Muscle of arm (tissue), 12 donors: ENCODE results near the gene DLG2. TPM values are rescaled to one million over a fixed set of nuclear protein-coding genes. Genes with fewer than 3 reads are reported as not detected.
A peak's percentile ranks its signal among the peaks of the same experiment; 100 is the strongest.

Source experiments
- DNase-seq: peaks from one replicate; pipeline ENCODE4 v3.0.0-alpha.2; 2013
- polyA plus RNA-seq, 12 donors: library from polyadenylated mRNA; unstranded; fragments of 120-200 nt; gene quantifications; one replicate each; pipeline ENCODE4 v1.2.1, GENCODE V29; 2013; ENCODE audit not compliant: insufficient read length in 12 of 12

The DLG2 gene
- polyA plus RNA-seq, 12 donors: 8.3 to 18.2 (median 14.0) TPM; not detected in 1

DNA sequence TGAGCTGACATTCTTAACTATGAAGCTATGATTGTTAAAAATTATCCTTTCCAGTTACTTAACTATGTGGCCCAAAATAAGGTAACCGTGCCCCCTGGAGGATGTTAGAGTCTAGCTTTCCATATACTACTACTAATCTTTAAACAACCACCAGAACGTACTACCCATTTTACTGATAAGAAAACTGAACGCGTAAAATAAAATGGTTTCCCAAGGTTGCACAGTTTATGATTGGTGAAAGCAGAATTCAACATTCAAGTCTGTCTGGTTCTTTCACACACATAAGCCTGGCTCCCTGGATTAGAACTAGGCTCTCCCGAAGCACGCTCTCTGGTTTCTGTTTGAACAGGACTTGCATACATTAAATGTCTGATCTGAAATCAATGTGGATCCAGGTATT is 1903.1 kb downstream of the DLG2 start:
- peak; percentile 83 for DNase-seq

DNA sequence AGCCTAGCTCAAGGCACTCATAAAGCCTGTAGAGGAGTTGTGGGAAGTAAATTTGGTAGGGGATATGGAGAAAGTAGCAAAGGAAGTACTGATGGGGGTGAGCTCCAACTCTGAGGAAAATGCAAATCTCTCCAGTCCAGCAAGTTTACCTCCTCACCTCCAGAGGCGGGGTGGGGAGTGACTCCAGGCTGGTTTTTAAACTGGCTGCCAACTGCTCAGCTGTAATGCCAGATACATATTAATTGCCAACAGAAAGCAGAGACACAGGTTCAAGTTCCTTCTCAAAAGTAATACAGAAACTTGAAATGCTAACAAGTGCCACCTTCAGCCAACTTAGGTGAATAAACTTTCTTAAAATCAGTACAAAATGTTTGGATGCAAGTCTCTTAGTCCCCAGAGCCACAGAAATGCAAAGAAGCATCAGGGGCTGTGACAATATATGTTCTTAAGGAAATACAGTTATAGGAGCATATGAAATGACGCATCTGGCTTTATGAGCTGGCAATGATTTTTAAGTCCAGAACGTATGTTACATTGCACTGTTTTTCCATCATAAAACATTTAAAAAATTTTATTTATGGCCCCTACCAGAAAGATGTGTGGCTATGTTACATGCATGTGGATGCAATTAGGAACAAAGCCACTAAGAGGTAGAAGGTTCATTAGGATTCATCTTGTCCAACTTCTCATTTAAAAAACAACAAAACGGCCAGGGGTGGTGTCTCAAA is 1904.6 kb downstream of the DLG2 start:
- DNase-seq: peak; percentile 57

GRCh38 chr11:83721263-83721662 is 1905.9 kb downstream of the DLG2 start:
- no peak for DNase-seq

DNA sequence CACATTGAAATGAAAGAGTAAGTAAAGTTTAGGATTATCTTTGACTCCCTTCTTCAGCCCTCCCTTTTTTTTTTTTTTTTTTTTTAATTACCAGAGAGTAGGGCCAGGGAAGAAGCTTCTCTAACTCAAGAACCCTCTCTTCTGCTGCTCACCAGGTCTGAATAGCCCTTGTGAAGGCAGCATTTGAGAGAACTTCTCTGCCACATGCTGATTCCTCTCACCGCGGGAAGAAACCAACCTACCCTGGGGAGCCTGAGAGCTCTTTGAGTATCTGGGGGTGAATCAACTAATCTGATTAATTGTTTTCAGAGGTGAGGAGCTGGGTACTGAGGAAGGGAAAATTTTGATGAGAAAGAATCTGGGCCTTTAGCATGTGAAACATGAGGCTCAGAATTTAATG is 1906.5 kb downstream of the DLG2 start:
- DNase-seq: no peak

DNA sequence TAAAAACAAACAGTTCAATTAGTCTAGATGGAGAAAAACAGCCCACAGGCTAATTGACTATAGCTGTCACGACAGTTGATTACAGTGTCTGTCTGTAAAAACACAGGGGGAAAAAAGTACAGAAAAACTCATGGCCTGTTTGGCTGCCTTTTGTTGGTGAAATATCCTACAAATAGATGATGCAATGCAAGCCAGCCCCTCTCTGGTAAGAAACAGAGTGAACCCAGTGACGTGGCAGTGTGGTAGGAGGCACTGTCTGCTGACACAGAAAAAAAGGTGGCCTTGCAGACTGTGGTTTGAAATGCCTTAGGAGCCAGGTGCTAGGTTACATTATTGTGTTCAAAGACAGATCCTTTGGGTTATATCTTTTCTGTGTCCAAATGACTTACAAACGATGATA is 1909.6 kb downstream of the DLG2 start:
- DNase-seq: no peak

- DNase-seq: peak; percentile 70
Measured at GRCh38 chr11:83715927-83716535, 1911.1 kb downstream of the DLG2 start.

DNA sequence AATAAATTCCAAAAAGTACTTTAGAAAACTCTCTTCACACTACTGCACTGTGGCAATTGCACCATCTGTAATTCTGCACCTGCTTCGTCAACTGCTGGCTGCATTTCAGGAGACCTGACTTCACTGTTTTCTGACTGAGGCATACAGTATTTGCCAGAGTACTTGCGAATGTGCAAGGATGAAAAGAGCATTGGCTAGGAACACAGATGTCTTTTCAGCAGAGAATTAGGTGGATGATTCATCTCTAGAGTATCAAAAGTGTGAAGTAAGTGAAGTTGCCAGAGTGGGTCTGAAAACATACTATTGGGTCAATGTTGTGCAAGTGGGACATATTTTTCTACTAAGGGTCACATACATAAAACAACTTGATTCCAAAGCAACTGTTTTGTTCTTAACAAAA is 1913.4 kb downstream of the DLG2 start:
- DNase-seq: peak; percentile 85

DNA sequence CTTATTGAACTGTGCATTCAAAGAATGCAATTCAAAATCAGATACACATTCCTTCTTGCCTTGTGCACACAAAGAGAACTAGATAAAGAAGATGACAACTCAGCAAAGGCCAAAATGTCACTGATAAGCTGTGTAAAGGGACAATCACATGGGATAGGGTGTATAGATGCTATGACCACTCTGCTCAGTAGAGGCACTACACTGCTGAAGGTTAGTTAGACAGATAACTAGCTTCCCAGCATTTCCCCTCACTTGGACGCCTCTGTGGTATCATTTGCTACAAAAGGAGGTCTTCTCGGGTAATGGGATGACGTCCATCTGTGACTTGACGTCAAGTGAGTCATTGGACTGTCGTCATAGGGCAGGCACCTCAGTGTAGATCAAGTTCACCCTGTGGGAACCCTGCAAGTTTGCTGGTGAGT is 1916.0 kb downstream of the DLG2 start:
- DNase-seq: no peak

GRCh38 chr11:83709434-83709833 is 1917.7 kb downstream of the DLG2 start:
- no peak for DNase-seq

DNA sequence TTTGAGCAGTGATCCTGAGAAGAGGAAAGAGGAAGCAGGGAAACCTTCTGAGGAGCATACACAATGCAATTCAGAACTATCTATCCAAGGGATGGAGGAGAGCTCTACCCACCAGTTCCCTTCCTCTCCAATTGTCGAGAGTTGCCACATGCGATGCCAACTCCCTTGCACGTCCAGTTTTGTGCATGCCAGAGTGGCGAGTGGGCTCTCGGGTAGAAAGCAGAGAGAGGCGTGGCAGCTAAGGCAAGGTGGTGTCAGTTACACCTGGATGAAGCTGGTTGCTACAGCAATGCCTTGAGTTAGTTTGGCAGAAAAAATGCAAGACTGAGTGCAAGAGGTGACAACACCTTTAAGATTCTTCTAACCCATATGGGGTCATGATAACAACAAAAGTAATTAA is 1920.6 kb downstream of the DLG2 start:
- DNase-seq: no peak

GRCh38 chr11:83702796-83703195 is 1924.3 kb downstream of the DLG2 start:
- DNase-seq: no peak

- no peak for DNase-seq
Measured at GRCh38 chr11:83697518-83697917, 1929.6 kb downstream of the DLG2 start.

- DNase-seq: peak; percentile 40
Measured at GRCh38 chr11:83695046-83695445, 1932.1 kb downstream of the DLG2 start.

GRCh38 chr11:83694191-83694910 is 1932.8 kb downstream of the DLG2 start:
- peak; percentile 53 for DNase-seq

DNA sequence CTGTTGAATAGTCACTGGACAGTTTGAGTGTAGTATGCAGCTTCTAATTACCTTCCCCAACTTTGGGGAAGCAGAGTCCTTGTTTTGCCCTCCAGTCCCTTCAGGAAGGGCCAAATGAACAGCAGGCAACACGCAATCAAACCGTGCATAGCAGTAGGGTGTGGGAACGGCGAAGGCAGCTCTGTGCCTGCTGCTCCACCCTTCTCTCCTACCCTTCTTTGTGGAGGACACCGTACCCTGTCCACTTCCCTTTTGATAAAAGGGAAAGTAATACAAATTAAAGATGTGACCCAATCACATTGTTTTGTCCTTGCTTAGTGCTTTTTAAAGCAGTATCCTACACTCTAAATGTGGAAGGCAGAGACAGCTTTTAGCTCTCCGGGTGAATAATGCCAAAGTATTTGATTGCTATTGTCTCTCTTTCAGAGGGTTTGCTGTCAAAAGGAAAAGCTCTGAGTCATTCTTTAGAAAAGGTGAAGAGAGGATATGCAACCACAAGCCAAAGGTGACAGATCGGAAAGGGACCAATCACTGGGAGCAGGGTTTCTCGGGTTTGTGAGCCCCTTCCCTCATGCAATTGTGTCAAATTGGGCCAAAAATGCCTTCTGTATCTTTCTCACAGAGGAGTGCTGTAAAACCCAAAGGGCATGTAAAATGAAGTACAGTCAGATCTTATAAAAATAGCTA is 1933.7 kb downstream of the DLG2 start:
- DNase-seq: no peak

- peak; percentile 46 for DNase-seq
Measured at GRCh38 chr11:83692675-83693074, 1934.5 kb downstream of the DLG2 start.

DNA sequence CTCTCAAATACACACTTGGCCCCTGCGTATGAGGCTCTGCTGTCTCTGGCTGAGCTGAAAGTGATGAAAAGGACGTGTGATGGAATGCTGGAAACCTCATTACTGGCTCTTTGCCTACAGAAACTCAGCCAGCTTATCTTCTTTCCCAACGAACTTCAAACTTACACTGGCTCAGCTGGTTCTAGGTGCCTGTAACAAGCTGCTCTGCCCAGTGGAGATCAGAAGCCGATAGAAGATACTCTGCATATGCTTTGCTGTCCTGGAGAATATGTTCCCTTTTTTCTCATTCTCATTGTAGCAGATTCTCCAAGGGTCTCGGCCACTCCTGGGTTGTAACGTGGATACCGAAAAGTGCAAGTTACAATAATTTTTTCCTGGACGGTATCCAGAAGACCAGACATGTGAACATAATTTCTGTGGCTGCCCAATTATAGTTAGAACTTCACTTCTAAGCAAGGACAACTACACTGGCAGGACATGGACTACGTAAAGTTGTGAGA is 1935.6 kb downstream of the DLG2 start:
- DNase-seq: peak; percentile 86

GRCh38 chr11:83689144-83689780 is 1937.9 kb downstream of the DLG2 start:
- no peak for DNase-seq

GRCh38 chr11:83687787-83688186 is 1939.4 kb downstream of the DLG2 start:
- DNase-seq: no peak

- DNase-seq: no peak
Measured at GRCh38 chr11:83685730-83686129, 1941.4 kb downstream of the DLG2 start.

DNA sequence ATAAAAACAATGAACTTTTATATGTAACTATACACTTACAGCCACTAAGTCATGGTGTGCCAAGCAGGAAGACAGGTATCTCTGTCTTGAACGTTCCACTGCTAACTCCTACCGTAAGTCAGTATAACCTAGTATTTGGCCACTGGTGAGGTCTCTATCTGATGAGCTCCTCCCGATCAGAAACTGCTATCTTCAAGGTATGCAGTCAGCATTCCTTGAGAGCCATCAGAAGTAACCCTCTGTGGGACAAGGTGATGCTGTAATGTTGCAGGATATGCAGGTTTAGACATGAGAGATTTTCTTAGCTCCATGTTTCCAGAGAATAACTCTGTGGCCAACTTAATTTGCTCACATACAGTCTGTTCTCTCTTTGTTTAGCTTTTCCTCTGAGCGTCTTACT is 1943.1 kb downstream of the DLG2 start:
- no peak for DNase-seq

DNA sequence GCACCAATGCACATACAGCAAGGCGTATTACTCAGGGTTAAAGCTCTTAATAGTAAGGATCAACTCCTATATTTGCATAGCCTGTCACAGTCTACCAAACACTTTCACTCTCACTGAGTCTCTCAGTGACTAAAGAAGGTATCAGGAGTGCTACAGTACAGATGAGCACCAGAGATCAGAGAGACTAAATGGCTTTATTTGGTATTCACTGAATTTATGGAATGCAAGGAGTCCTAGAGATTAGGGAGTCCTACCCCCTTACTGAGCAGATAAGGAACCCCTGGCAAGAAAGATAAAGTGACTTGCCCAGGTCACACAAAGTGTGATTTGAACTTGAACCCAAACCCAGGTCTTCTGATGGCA is 1944.6 kb downstream of the DLG2 start:
- no peak for DNase-seq
